ENCODE data around the gene FDXR.

Gene FDXR

GRCh38 chr17:74838274-74838673 lies 34.5 kb downstream of the FDXR start:
- no peak for DNase-seq (ENCODE audit: low spot score)
- FAIRE-seq = no peak

GRCh38 chr17:74836691-74837467 lies 35.9 kb downstream of the FDXR start:
- FAIRE-seq (no peak), DNase-seq (ENCODE audit: low spot score) (no peak)

GRCh38 chr17:74836191-74836590 lies 36.6 kb downstream of the FDXR start:
- DNase-seq (ENCODE audit: low spot score) (no peak), FAIRE-seq (no peak)

- DNase-seq (ENCODE audit: low spot score) = no peak
- no peak for FAIRE-seq
Measured at GRCh38 chr17:74833501-74834377, 39.1 kb downstream of the FDXR start.

- no peak for DNase-seq (ENCODE audit: low spot score)
- peak; percentile 27 for FAIRE-seq
Measured at GRCh38 chr17:74832421-74832820, 40.4 kb downstream of the FDXR start.

- DNase-seq (ENCODE audit: low spot score) (no peak), FAIRE-seq (no peak)
Measured at GRCh38 chr17:74831444-74832146, 41.2 kb downstream of the FDXR start.

- FAIRE-seq = no peak
- DNase-seq (ENCODE audit: low spot score) = no peak
Measured at GRCh38 chr17:74830861-74831260, 41.9 kb downstream of the FDXR start.

GRCh38 chr17:74827800-74828199 lies 45.0 kb downstream of the FDXR start:
- no peak for FAIRE-seq
- no peak for DNase-seq (ENCODE audit: low spot score)

GRCh38 chr17:74825952-74826719 lies 46.7 kb downstream of the FDXR start:
- no peak for DNase-seq (ENCODE audit: low spot score)
- FAIRE-seq = no peak

GRCh38 chr17:74824961-74825627 lies 47.7 kb downstream of the FDXR start:
- FAIRE-seq (no peak), DNase-seq (ENCODE audit: low spot score) (no peak)

GRCh38 chr17:74822939-74823367 lies 49.8 kb downstream of the FDXR start:
- no peak for FAIRE-seq
- DNase-seq (ENCODE audit: low spot score) = no peak

- FAIRE-seq (no peak), DNase-seq (ENCODE audit: low spot score) (no peak)
Measured at GRCh38 chr17:74822335-74822938, 50.4 kb downstream of the FDXR start.

GRCh38 chr17:74821655-74822334 lies 51.0 kb downstream of the FDXR start:
- DNase-seq (ENCODE audit: low spot score) (no peak), FAIRE-seq (no peak)

GRCh38 chr17:74819801-74820436 lies 52.9 kb downstream of the FDXR start:
- no peak for FAIRE-seq
- no peak for DNase-seq (ENCODE audit: low spot score)

GRCh38 chr17:74818291-74818938 lies 54.4 kb downstream of the FDXR start:
- DNase-seq (ENCODE audit: low spot score) = no peak
- no peak for FAIRE-seq

- no peak for DNase-seq (ENCODE audit: low spot score)
- FAIRE-seq = no peak
Measured at GRCh38 chr17:74816905-74817620, 55.7 kb downstream of the FDXR start.

- DNase-seq (ENCODE audit: low spot score) (no peak), FAIRE-seq (no peak)
Measured at GRCh38 chr17:74815550-74816370, 57.0 kb downstream of the FDXR start.

Measured in urothelium cell line (cell line).